ENCODE data around the gene USP5. TPM values are rescaled to one million over a fixed set of nuclear protein-coding genes. Genes with fewer than 3 reads are reported as not detected.
"Not testable (repeated sequence)": the region's sequence is repeated elsewhere in the genome, so short reads cannot be mapped to it uniquely, and the experiment has no call there.

The USP5 gene
- polyA plus RNA-seq, 1 donor from 2014 or later, result 130 TPM

DNA sequence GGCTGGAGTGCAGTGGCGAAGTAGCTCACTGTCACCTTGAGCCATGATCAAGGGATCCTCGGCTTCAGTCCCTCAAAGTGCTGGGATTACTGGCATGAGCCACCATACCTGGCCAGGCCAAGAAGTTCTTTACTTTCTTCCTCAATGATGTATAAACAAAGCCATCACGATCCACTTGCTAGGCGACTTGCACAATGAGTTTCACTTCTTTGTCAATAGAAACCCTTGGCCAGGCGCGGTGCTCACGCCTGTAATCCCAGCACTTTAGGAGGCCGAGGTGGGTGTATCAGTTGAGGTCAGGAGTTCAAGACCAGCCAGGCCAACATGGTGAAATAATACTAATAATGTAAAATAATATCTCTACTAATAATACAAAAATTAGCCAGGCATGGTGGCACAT is 35.5 kb downstream of the USP5 start:
- H3K27me3 ChIP-seq (ENCODE audit: insufficient read depth, low read depth, low read length), result no peaks in the 10 kb centered on the region
- H3K9me2 ChIP-seq (ENCODE audit: insufficient read depth, low read length), result no peaks in the 10 kb centered on the region
- no peaks in the 10 kb centered on the region for H3K36me3 ChIP-seq (ENCODE audit: insufficient read depth, low read length)
- H3K27ac ChIP-seq (ENCODE audit: low read length), result no peak overlapping the region
- no peak overlapping the region for H3K9ac ChIP-seq (ENCODE audit: low read length)
- no peaks in the 10 kb centered on the region for H4K20me1 ChIP-seq (ENCODE audit: insufficient read depth)
- no peak overlapping the region for H3K4me2 ChIP-seq (ENCODE audit: low read length)
- H3F3A ChIP-seq (ENCODE audit: insufficient read depth, low read length, poor library complexity, severe bottlenecking), result no peaks in the 10 kb centered on the region
- H3K9me3 ChIP-seq (ENCODE audit: low read length), result no peaks in the 10 kb centered on the region
- no peak overlapping the region for H2AFZ ChIP-seq (ENCODE audit: low read depth, low read length)
- H3K4me3 ChIP-seq (ENCODE audit: low read length), result no peak overlapping the region
- TF ChIP-seq SMC3 (conservative IDR thresholded peaks at IDR 0.05; ENCODE audit: poor library complexity) (no peak), RAD21 (conservative IDR thresholded peaks at IDR 0.05) (no peak), POLR2AphosphoS5 (IDR thresholded peaks at IDR 0.05) (no peak), TAF1 (IDR thresholded peaks at IDR 0.05; ENCODE audit: low read depth) (no peak), CTCF (IDR thresholded peaks at IDR 0.05; ENCODE audit: poor library complexity, severe bottlenecking) (no peak), REST (IDR thresholded peaks at IDR 0.05; ENCODE audit: borderline replicate concordance) (no peak), EP300 (conservative IDR thresholded peaks at IDR 0.05; ENCODE audit: poor library complexity, severe bottlenecking) (no peak), EZH2 (IDR thresholded peaks at IDR 0.05; ENCODE audit: borderline replicate concordance, insufficient read depth, low read length, poor library complexity, severe bottlenecking) (no peak), MXI1 (conservative IDR thresholded peaks at IDR 0.05; ENCODE audit: poor library complexity, severe bottlenecking) (no peak)
- H3K79me2 ChIP-seq (replicated peaks; ENCODE audit: insufficient read depth, low read length), result no peaks in the 10 kb centered on the region

DNA sequence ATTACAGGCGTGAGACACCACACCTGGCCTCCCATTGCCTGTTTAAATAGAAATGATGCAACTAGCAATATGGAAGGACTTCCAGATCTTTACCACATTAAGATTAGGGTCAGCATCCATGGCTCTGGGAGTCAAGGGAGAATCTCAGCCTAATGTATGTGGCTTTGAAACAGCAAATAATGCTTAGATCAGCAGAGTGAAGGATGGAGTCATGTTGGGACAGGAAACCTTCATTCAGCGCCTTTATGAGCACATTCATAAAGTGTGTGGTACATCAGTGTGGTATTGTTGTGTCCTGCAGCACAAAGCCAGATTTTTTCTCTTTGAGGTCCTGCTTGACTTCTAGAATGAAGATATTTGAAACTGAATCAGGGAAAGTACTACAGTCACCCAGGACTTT is 36.4 kb downstream of the USP5 start:
- H3K36me3 ChIP-seq (ENCODE audit: insufficient read depth, low read length), result no peaks in the 10 kb centered on the region
- no peaks in the 10 kb centered on the region for H3K9me2 ChIP-seq (ENCODE audit: insufficient read depth, low read length)
- no peak overlapping the region for H3K9ac ChIP-seq (ENCODE audit: low read length)
- no peaks in the 10 kb centered on the region for H3K79me2 ChIP-seq (replicated peaks; ENCODE audit: insufficient read depth, low read length)
- no peaks in the 10 kb centered on the region for H3K27me3 ChIP-seq (ENCODE audit: insufficient read depth, low read depth, low read length)
- TF ChIP-seq TAF1 (IDR thresholded peaks at IDR 0.05; ENCODE audit: low read depth) (no peak), POLR2AphosphoS5 (IDR thresholded peaks at IDR 0.05) (no peak), SMC3 (conservative IDR thresholded peaks at IDR 0.05; ENCODE audit: poor library complexity) (no peak), EP300 (conservative IDR thresholded peaks at IDR 0.05; ENCODE audit: poor library complexity, severe bottlenecking) (no peak), REST (IDR thresholded peaks at IDR 0.05; ENCODE audit: borderline replicate concordance) (no peak)
- H3K9me3 ChIP-seq (ENCODE audit: low read length), result no peaks in the 10 kb centered on the region
- no peak overlapping the region for H3K4me3 ChIP-seq (ENCODE audit: low read length)
- H3K4me2 ChIP-seq (ENCODE audit: low read length), result no peak overlapping the region
- H3K27ac ChIP-seq (ENCODE audit: low read length), result no peak overlapping the region
- no peaks in the 10 kb centered on the region for H3F3A ChIP-seq (ENCODE audit: insufficient read depth, low read length, poor library complexity, severe bottlenecking)
- H2AFZ ChIP-seq (ENCODE audit: low read depth, low read length), result no peak overlapping the region
- H4K20me1 ChIP-seq (ENCODE audit: insufficient read depth), result no peaks in the 10 kb centered on the region

DNA sequence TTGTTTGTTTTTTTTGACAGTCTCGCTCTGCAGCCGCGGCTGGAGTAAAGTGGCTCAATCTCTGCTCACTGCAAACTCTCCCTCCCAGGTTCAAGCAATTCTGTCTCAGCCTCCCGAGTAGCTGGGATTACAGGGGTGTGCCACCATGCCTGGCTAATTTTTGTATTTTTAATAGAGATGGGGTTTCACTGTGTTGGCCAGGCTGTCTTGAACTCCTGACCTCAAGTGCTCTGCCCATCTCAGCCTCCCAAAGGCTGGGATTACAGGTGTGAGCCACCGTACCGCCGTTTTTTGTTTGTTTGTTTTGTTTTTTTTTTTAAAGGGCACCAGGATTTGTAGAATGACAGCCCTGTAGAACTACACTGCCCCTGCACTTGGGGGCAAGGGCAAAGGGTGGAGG is 36.8 kb downstream of the USP5 start:
- not testable (repeated sequence) for H3K27ac ChIP-seq (ENCODE audit: low read length); H3K4me3 ChIP-seq (ENCODE audit: low read length); H3F3A ChIP-seq (ENCODE audit: insufficient read depth, low read length, poor library complexity, severe bottlenecking); H3K36me3 ChIP-seq (ENCODE audit: insufficient read depth, low read length); H4K20me1 ChIP-seq (ENCODE audit: insufficient read depth); H3K9ac ChIP-seq (ENCODE audit: low read length); H3K4me2 ChIP-seq (ENCODE audit: low read length); H3K79me2 ChIP-seq (replicated peaks; ENCODE audit: insufficient read depth, low read length); H3K9me3 ChIP-seq (ENCODE audit: low read length); H3K27me3 ChIP-seq (ENCODE audit: insufficient read depth, low read depth, low read length); H2AFZ ChIP-seq (ENCODE audit: low read depth, low read length); H3K9me2 ChIP-seq (ENCODE audit: insufficient read depth, low read length)

GRCh38 chr12:6889775-6890573 is 38.0 kb downstream of the USP5 start:
- H4K20me1 ChIP-seq (ENCODE audit: insufficient read depth); H3K9ac ChIP-seq (ENCODE audit: low read length); H3K4me2 ChIP-seq (ENCODE audit: low read length); H3K27me3 ChIP-seq (ENCODE audit: insufficient read depth, low read depth, low read length); H3F3A ChIP-seq (ENCODE audit: insufficient read depth, low read length, poor library complexity, severe bottlenecking); H3K36me3 ChIP-seq (ENCODE audit: insufficient read depth, low read length); H3K79me2 ChIP-seq (replicated peaks; ENCODE audit: insufficient read depth, low read length); H3K9me2 ChIP-seq (ENCODE audit: insufficient read depth, low read length); H3K9me3 ChIP-seq (ENCODE audit: low read length); H2AFZ ChIP-seq (ENCODE audit: low read depth, low read length); H3K27ac ChIP-seq (ENCODE audit: low read length): not testable (repeated sequence)
- peak overlapping the region; percentile 67 for H3K4me3 ChIP-seq (ENCODE audit: low read length)
